Hepatocyte (in vitro differentiated cells): ENCODE data around the gene MED7. TPM values are rescaled to one million over a fixed set of nuclear protein-coding genes. Genes with fewer than 3 reads are reported as not detected.

Experiments used
- DNase-seq: peaks from one replicate; pipeline ENCODE4 v3.0.0-alpha.2; 2016; ENCODE audit warnings: low spot score
- H2AFZ ChIP-seq: fragments of 200-600 bp; sonication (generic); 2 replicates; pipeline ENCODE4 v1.6.0; 2016; ENCODE audit warnings: antibody characterized with exemption, mild to moderate bottlenecking
- H3K27ac ChIP-seq: fragments of 200-600 bp; sonication (generic); 2 replicates; pipeline ENCODE4 v1.5.1; 2016; ENCODE audit warnings: mild to moderate bottlenecking
- H3K27me3 ChIP-seq: fragments of 200-600 bp; sonication (generic); 2 replicates; pipeline ENCODE4 v1.6.1; 2016
- H3K36me3 ChIP-seq: fragments of 200-600 bp; sonication (generic); replicated peaks from 2 replicates; pipeline ENCODE4 v1.5.1; 2016; ENCODE audit warnings: low read depth; ENCODE audit not compliant: insufficient read depth
- H3K4me1 ChIP-seq: fragments of 200-600 bp; sonication (generic); 2 replicates; pipeline ENCODE4 v1.5.1; 2016; ENCODE audit warnings: mild to moderate bottlenecking, moderate library complexity; ENCODE audit not compliant: insufficient read depth
- H3K4me2 ChIP-seq: fragments of 200-600 bp; sonication (generic); 2 replicates; pipeline ENCODE4 v1.6.0; 2016
- H3K4me3 ChIP-seq: fragments of 200-600 bp; sonication (generic); 2 replicates; pipeline ENCODE4 v1.5.1; 2016; ENCODE audit warnings: mild to moderate bottlenecking
- H3K79me2 ChIP-seq: fragments of 200-600 bp; sonication (generic); 2 replicates; pipeline ENCODE4 v1.6.0; 2017; ENCODE audit warnings: mild to moderate bottlenecking
- H3K9me2 ChIP-seq: fragments of 200-600 bp; sonication (generic); replicated peaks from 2 replicates; pipeline ENCODE4 v1.6.0; 2017; ENCODE audit warnings: mild to moderate bottlenecking; ENCODE audit not compliant: insufficient read depth
- H3K9me3 ChIP-seq: fragments of 200-600 bp; sonication (generic); 2 replicates; pipeline ENCODE4 v1.5.1; 2016; ENCODE audit warnings: low read depth, mild to moderate bottlenecking
- H4K20me1 ChIP-seq: fragments of 200-600 bp; sonication (generic); 2 replicates; pipeline ENCODE4 v1.6.0; 2016; ENCODE audit warnings: mild to moderate bottlenecking; ENCODE audit not compliant: insufficient read depth, poor library complexity, severe bottlenecking
- CTCF ChIP-seq: fragments of 200-600 bp; sonication (generic); IDR thresholded peaks from 2 replicates; pipeline ENCODE4 v1.5.1; 2016; ENCODE audit warnings: antibody characterized with exemption, mild to moderate bottlenecking; ENCODE audit not compliant: poor library complexity
- EZH2 ChIP-seq: fragments of 200-600 bp; sonication (generic); IDR thresholded peaks from 2 replicates; pipeline ENCODE4 v1.6.1; 2016; ENCODE audit warnings: antibody characterized with exemption, mild to moderate bottlenecking, borderline replicate concordance
- EZH2phosphoT487 ChIP-seq: fragments of 200-600 bp; sonication (generic); IDR thresholded peaks from one replicate; pipeline ENCODE4 v1.6.1; 2018; ENCODE audit warnings: antibody characterized with exemption, mild to moderate bottlenecking, low read depth, moderate library complexity; ENCODE audit not compliant: unreplicated experiment, severe bottlenecking
- WGBS: methylation state at CpG from one replicate; pipeline ENCODE4 v1.1.6; 2016; ENCODE audit warnings: low lambda C conversion rate; ENCODE audit errors: missing lambda C conversion rate; 5-methylcytosine and 5-hydroxymethylcytosine counted together
- polyA plus RNA-seq: library from polyadenylated mRNA; unstranded; fragments of >200 nt; fragmentation: Nextera tagmentation; extraction: Ambion mirVana; gene quantifications from 2 replicates; pipeline ENCODE4 v1.2.1, GENCODE V29; 2016
- total RNA-seq: library from RNA; depleted of rRNA; stranded (reverse); fragments of >200 nt; gene quantifications from 2 replicates; pipeline ENCODE4 v1.2.3, GENCODE V29; 2014

Gene MED7
- total and polyA plus RNA-seq, 2 experiments from 2014 or later = 16.8 to 20.7 TPM

- H3K27ac ChIP-seq = no peak overlapping the region
- H4K20me1 ChIP-seq = no peaks in the 10 kb centered on the region
- no peak overlapping the region for H3K4me3 ChIP-seq
- no peaks in the 10 kb centered on the region for H3K9me3 ChIP-seq
- H3K9me2 ChIP-seq = no peaks in the 10 kb centered on the region
- H2AFZ ChIP-seq = no peak overlapping the region
- no peak for DNase-seq
- no peaks in the 10 kb centered on the region for H3K36me3 ChIP-seq
- H3K4me1 ChIP-seq = no peaks in the 10 kb centered on the region
- 66% methylated on average over 3 of the region's 3 CpGs for WGBS
- no peaks in the 10 kb centered on the region for H3K27me3 ChIP-seq
- no peak overlapping the region for H3K4me2 ChIP-seq
- no peaks in the 10 kb centered on the region for H3K79me2 ChIP-seq
- TF ChIP-seq EZH2phosphoT487 = no peak
- no peak for TF ChIP-seq EZH2
- no peak for TF ChIP-seq CTCF
Measured at GRCh38 chr5:157107508-157107907, 35.2 kb downstream of the MED7 start.

GRCh38 chr5:157106630-157107461 lies 35.8 kb downstream of the MED7 start:
- 88% methylated on average over 14 of the region's 14 CpGs for WGBS
- no peak overlapping the region for H3K4me3 ChIP-seq
- H3K27me3 ChIP-seq = no peaks in the 10 kb centered on the region
- no peak for TF ChIP-seq EZH2phosphoT487
- no peak for TF ChIP-seq EZH2
- TF ChIP-seq CTCF = no peak
- H3K9me2 ChIP-seq = no peaks in the 10 kb centered on the region
- no peaks in the 10 kb centered on the region for H3K36me3 ChIP-seq
- no peak overlapping the region for H3K4me2 ChIP-seq
- no peak overlapping the region for H3K27ac ChIP-seq
- no peak overlapping the region for H2AFZ ChIP-seq
- no peaks in the 10 kb centered on the region for H3K79me2 ChIP-seq
- no peaks in the 10 kb centered on the region for H3K9me3 ChIP-seq
- no peaks in the 10 kb centered on the region for H4K20me1 ChIP-seq
- DNase-seq = no peak
- no peaks in the 10 kb centered on the region for H3K4me1 ChIP-seq

GRCh38 chr5:157100140-157100679 lies 42.5 kb downstream of the MED7 start:
- TF ChIP-seq EZH2phosphoT487 (no peak), EZH2 (no peak), CTCF (no peak)
- Histone ChIP-seq H3K9me2 (no peaks in the 10 kb centered on the region), H4K20me1 (no peaks in the 10 kb centered on the region), H3K4me2 (no peak overlapping the region), H3K4me3 (no peak overlapping the region), H3K79me2 (no peaks in the 10 kb centered on the region), H2AFZ (no peak overlapping the region), H3K9me3 (no peaks in the 10 kb centered on the region), H3K27ac (no peak overlapping the region), H3K36me3 (no peaks in the 10 kb centered on the region), H3K27me3 (no peaks in the 10 kb centered on the region), H3K4me1 (no peaks in the 10 kb centered on the region)
- 82% methylated on average over 2 of the region's 2 CpGs for WGBS
- no peak for DNase-seq
